Chondrocyte (in vitro differentiated cells): Measurements from ENCODE around the gene ZNF425. TPM values are rescaled to one million over a fixed set of nuclear protein-coding genes. Genes with fewer than 3 reads are reported as not detected.

ENCODE experiments used
- DNase-seq: peaks from one replicate; pipeline ENCODE4 v3.0.0; 2021; ENCODE audit warnings: mixed read lengths, low spot score
- H3K27ac Mint-ChIP-seq: one replicate; pipeline ENCODE4 v1.8.0; 2021; ENCODE audit warnings: mild to moderate bottlenecking, moderate library complexity, mixed read lengths; ENCODE audit not compliant: unreplicated experiment
- H3K27me3 Mint-ChIP-seq: 2 replicates; pipeline ENCODE4 v1.8.0; 2021; ENCODE audit warnings: low read depth, mixed read lengths
- H3K36me3 Mint-ChIP-seq: 2 replicates; pipeline ENCODE4 v1.8.0; 2021; ENCODE audit warnings: low read depth, mixed read lengths
- H3K4me1 Mint-ChIP-seq: 2 replicates; pipeline ENCODE4 v1.8.0; 2021; ENCODE audit warnings: low read depth, mild to moderate bottlenecking, mixed read lengths
- H3K4me3 Mint-ChIP-seq: one replicate; pipeline ENCODE4 v1.8.0; 2021; ENCODE audit warnings: mild to moderate bottlenecking, moderate library complexity, mixed read lengths; ENCODE audit not compliant: unreplicated experiment
- H3K9me3 Mint-ChIP-seq: 2 replicates; pipeline ENCODE4 v1.8.0; 2021; ENCODE audit warnings: low read depth, mixed read lengths
- CTCF ChIP-seq: fragments of 200-600 bp; sonication (generic); IDR thresholded peaks from 2 replicates; pipeline ENCODE4 v1.5.0; 2021; ENCODE audit warnings: antibody characterized with exemption, mild to moderate bottlenecking, moderate library complexity
- total RNA-seq: library from RNA; stranded (reverse); gene quantifications from 3 replicates; pipeline ENCODE4 v1.2.1, GENCODE V29; 2021

Gene ZNF425
- total RNA-seq, 1 donor from 2014 or later, result 4.1 TPM

GRCh38 chr7:149081914-149082313 is 44.2 kb downstream of the ZNF425 start:
- H3K27ac Mint-ChIP-seq, result no peak overlapping the region
- peaks cover 10% of the 10 kb centered on the region for H3K36me3 Mint-ChIP-seq
- DNase-seq, result peak; percentile 47
- no peaks in the 10 kb centered on the region for H3K4me1 Mint-ChIP-seq
- no peak overlapping the region for H3K4me3 Mint-ChIP-seq
- no peak for TF ChIP-seq CTCF
- no peaks in the 10 kb centered on the region for H3K27me3 Mint-ChIP-seq
- peaks cover 7% of the 10 kb centered on the region for H3K9me3 Mint-ChIP-seq

- H3K4me3 Mint-ChIP-seq, result no peak overlapping the region
- no peaks in the 10 kb centered on the region for H3K9me3 Mint-ChIP-seq
- H3K36me3 Mint-ChIP-seq, result peaks cover 6% of the 10 kb centered on the region
- no peak overlapping the region for H3K27ac Mint-ChIP-seq
- no peak for TF ChIP-seq CTCF
- no peaks in the 10 kb centered on the region for H3K27me3 Mint-ChIP-seq
- H3K4me1 Mint-ChIP-seq, result no peaks in the 10 kb centered on the region
- DNase-seq, result no peak
Observed at GRCh38 chr7:149077594-149077993, 48.5 kb downstream of the ZNF425 start.

GRCh38 chr7:149075286-149075685 is 50.8 kb downstream of the ZNF425 start:
- no peaks in the 10 kb centered on the region for H3K27me3 Mint-ChIP-seq
- peaks cover 9% of the 10 kb centered on the region for H3K36me3 Mint-ChIP-seq

GRCh38 chr7:149074116-149074885 is 51.8 kb downstream of the ZNF425 start:
- Mint-ChIP-seq H3K36me3 (peaks cover 9% of the 10 kb centered on the region), H3K27me3 (no peaks in the 10 kb centered on the region), H3K4me1 (no peaks in the 10 kb centered on the region), H3K27ac (no peak overlapping the region), H3K9me3 (no peaks in the 10 kb centered on the region), H3K4me3 (no peak overlapping the region)
- TF ChIP-seq CTCF, result no peak
- DNase-seq, result no peak

More at GRCh38 chr7:149075286-149075685, 50.8 kb downstream of the ZNF425 start:
- no peak for TF ChIP-seq CTCF
- peak; percentile 9 for DNase-seq
- Mint-ChIP-seq H3K4me1 (no peaks in the 10 kb centered on the region), H3K4me3 (no peak overlapping the region), H3K27ac (no peak overlapping the region), H3K9me3 (no peaks in the 10 kb centered on the region)

- peaks cover 12% of the 10 kb centered on the region for H3K36me3 Mint-ChIP-seq
- no peaks in the 10 kb centered on the region for H3K27me3 Mint-ChIP-seq
- no peaks in the 10 kb centered on the region for H3K9me3 Mint-ChIP-seq
- H3K4me3 Mint-ChIP-seq, result no peak overlapping the region
- no peak for DNase-seq
- no peak overlapping the region for H3K27ac Mint-ChIP-seq
- no peaks in the 10 kb centered on the region for H3K4me1 Mint-ChIP-seq
- TF ChIP-seq CTCF, result no peak
Observed at GRCh38 chr7:149072438-149072775, 53.7 kb downstream of the ZNF425 start.
